HG03039 (cell line): ENCODE results near the gene LRRC75A.

Experiments used
- ATAC-seq: cut with Tn5 transposase; IDR thresholded peaks from one replicate; pipeline ENCODE4 v1.9.1; 2021; ENCODE audit warnings: mild to moderate bottlenecking, moderate library complexity; ENCODE audit not compliant: unreplicated experiment

Gene LRRC75A

GRCh38 chr17:16473044-16474011 lies 18.7 kb downstream of the LRRC75A start:
- no peak for ATAC-seq

GRCh38 chr17:16472539-16472938 lies 19.5 kb downstream of the LRRC75A start:
- ATAC-seq, result no peak

- ATAC-seq, result no peak
These were observed 20.7 kb downstream of the LRRC75A start for GRCh38 chr17:16471295-16471694.

GRCh38 chr17:16470265-16470664 lies 21.7 kb downstream of the LRRC75A start:
- no peak for ATAC-seq

GRCh38 chr17:16468428-16468992 lies 23.5 kb downstream of the LRRC75A start:
- no peak for ATAC-seq

- ATAC-seq, result no peak
These were observed 24.1 kb downstream of the LRRC75A start for GRCh38 chr17:16467886-16468285.

GRCh38 chr17:16467044-16467443 lies 24.9 kb downstream of the LRRC75A start:
- no peak for ATAC-seq

GRCh38 chr17:16466407-16466806 lies 25.6 kb downstream of the LRRC75A start:
- ATAC-seq, result no peak

- ATAC-seq, result no peak
These were observed 26.1 kb downstream of the LRRC75A start for GRCh38 chr17:16465861-16466338.

- ATAC-seq, result no peak
These were observed 27.0 kb downstream of the LRRC75A start for GRCh38 chr17:16465052-16465312.

- no peak for ATAC-seq
These were observed 27.5 kb downstream of the LRRC75A start for GRCh38 chr17:16464303-16465051.

- no peak for ATAC-seq
These were observed 28.4 kb downstream of the LRRC75A start for GRCh38 chr17:16463358-16464302.

GRCh38 chr17:16462070-16462864 lies 29.7 kb downstream of the LRRC75A start:
- ATAC-seq, result no peak

GRCh38 chr17:16461606-16461866 lies 30.5 kb downstream of the LRRC75A start:
- no peak for ATAC-seq

- ATAC-seq, result no peak
These were observed 31.0 kb downstream of the LRRC75A start for GRCh38 chr17:16460796-16461605.

- ATAC-seq, result no peak
These were observed 32.0 kb downstream of the LRRC75A start for GRCh38 chr17:16459855-16460550.

- no peak for ATAC-seq
These were observed 32.7 kb downstream of the LRRC75A start for GRCh38 chr17:16459271-16459670.

GRCh38 chr17:16456742-16457316 lies 35.2 kb downstream of the LRRC75A start:
- ATAC-seq, result no peak
